Measurements from ENCODE around the gene ILDR1.

Gene ILDR1

DNA sequence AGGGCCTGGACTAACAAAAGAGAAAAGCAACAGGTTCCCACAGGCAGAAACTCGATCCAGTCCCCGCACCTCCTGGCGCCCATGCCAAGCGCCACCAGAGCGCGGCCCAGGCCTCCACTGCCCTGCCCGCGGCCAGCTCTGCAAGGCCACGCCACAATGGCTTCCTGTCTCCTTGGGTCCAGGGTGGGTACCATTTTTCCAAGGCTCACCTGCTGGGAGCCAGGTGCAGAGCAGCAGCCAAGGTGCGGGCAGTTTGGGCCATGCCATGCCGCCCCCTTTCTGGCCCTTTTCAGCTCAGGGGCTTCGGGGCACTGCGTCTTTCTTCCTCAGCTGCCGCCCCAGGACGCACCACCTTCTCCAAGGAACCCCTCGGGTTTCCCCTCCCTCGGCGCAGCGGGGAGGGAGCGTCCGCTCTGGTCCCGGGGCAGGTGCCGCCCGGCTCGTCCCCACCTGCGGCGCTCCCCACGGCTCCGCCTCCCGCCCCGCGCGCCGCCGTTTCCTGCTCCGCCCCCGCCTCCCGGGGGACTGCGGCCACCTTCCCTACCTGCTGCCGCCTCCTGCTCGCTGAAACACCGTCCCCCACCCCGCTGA, at the start of gene ILDR1:
Gene ILDR1, minus strand, starts transcription at position 437 of the 591 bp plus-strand sequence. Its CDS starts 170 bp downstream, at position 267.
- ChIA-PET POLR2A (no interaction called here), CTCF (no interaction called here)
- TF ChIP-seq CTBP1 (IDR thresholded peaks at IDR 0.05; ENCODE audit: borderline replicate concordance): no peak
- no peak for TF ChIP-seq TARDBP (IDR thresholded peaks at IDR 0.05)
- TF ChIP-seq SP1 (IDR thresholded peaks at IDR 0.05): no peak
- TF ChIP-seq HDGF (IDR thresholded peaks at IDR 0.05; ENCODE audit: borderline replicate concordance): no peak
- no peak for TF ChIP-seq FOXA1 (IDR thresholded peaks at IDR 0.05)
- TF ChIP-seq LEF1 (IDR thresholded peaks at IDR 0.05; ENCODE audit: borderline replicate concordance): no peak
- no peak for DNase-seq (ENCODE audit: extremely low spot score)

DNA sequence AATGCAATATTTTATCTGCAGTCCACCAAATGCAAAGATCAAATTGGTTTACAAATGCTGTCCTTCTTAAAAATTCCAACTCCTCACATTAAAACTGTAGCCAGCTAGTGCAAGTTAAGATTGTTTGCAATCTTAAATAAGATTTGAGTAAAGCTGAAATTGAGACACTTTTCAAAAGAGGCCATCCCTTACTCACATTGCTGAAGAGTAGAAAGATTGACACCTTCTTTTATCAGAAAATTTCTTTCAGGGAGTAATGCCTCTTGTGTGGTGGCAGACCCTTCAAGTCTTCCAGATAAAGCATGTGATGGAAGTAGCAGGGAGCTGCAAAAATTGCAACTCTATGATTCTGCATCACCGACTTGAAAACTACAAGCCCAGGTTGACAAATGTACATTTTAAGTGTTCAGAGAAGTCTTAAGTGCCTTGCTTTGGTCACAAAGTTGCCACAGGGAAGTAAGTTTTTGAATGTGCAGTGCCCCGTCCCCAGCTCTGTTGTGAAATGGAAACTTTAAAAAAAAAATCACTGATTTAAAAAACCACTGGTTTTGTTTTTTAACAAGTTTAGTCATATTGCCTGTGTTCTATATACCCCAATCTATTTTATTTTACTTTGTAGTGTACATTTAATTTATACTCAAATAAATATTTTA, 45.7 kb upstream of the ILDR1 start:
- TF ChIP-seq FOXA1 (IDR thresholded peaks at IDR 0.05) (no peak), ZNF384 (IDR thresholded peaks at IDR 0.05) (no peak), FOXK2 (IDR thresholded peaks at IDR 0.05) (no peak), TARDBP (IDR thresholded peaks at IDR 0.05) (no peak), HDGF (IDR thresholded peaks at IDR 0.05; ENCODE audit: borderline replicate concordance) (no peak), BHLHE40 (IDR thresholded peaks at IDR 0.05; ENCODE audit: borderline replicate concordance) (no peak), L3MBTL2 (conservative IDR thresholded peaks at IDR 0.05) (no peak), CTBP1 (IDR thresholded peaks at IDR 0.05; ENCODE audit: borderline replicate concordance) (no peak), ARNT (IDR thresholded peaks at IDR 0.05) (no peak), LEF1 (IDR thresholded peaks at IDR 0.05; ENCODE audit: borderline replicate concordance) (no peak), NFRKB (IDR thresholded peaks at IDR 0.05) (no peak), FOXM1 (IDR thresholded peaks at IDR 0.05; ENCODE audit: borderline replicate concordance) (no peak), ELF4 (IDR thresholded peaks at IDR 0.05) (no peak), SP1 (IDR thresholded peaks at IDR 0.05) (no peak), SUZ12 (IDR thresholded peaks at IDR 0.05) (no peak)
- TF ChIP-seq, protein P1, sequence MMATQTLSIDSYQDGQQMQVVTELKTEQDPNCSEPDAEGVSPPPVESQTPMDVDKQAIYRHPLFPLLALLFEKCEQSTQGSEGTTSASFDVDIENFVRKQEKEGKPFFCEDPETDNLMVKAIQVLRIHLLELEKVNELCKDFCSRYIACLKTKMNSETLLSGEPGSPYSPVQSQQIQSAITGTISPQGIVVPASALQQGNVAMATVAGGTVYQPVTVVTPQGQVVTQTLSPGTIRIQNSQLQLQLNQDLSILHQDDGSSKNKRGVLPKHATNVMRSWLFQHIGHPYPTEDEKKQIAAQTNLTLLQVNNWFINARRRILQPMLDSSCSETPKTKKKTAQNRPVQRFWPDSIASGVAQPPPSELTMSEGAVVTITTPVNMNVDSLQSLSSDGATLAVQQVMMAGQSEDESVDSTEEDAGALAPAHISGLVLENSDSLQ (IDR thresholded peaks at IDR 0.05): no peak
- no peak for DNase-seq (ENCODE audit: extremely low spot score)
- ChIA-PET CTCF (no interaction called here), POLR2A (no interaction called here)

DNA sequence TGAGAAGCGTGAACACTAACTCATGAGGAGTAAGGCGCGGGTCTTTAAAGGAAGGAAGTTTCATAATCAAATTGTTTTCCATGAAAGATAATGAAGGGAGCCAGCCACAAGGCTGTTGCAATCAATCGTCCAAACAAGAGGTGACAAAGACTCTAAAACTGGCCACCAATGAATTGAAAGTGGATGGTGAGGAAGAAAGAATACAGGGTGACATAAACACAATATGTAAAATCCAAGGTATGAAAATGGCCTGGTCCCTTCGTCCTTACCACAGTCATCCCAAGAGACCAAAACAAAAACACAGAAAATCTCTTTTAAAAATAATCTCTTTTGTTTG, 45.1 kb upstream of the ILDR1 start:
- DNase-seq (ENCODE audit: extremely low spot score): no peak
- POLR2A ChIA-PET: no interaction called here
- CTCF ChIA-PET: no interaction called here
- TF ChIP-seq ELF4 (IDR thresholded peaks at IDR 0.05): no peak
- no peak for TF ChIP-seq FOXK2 (IDR thresholded peaks at IDR 0.05)
- no peak for TF ChIP-seq LEF1 (IDR thresholded peaks at IDR 0.05; ENCODE audit: borderline replicate concordance)
- no peak for TF ChIP-seq BHLHE40 (IDR thresholded peaks at IDR 0.05; ENCODE audit: borderline replicate concordance)
- TF ChIP-seq ZNF384 (IDR thresholded peaks at IDR 0.05): no peak
- no peak for TF ChIP-seq NFRKB (IDR thresholded peaks at IDR 0.05)
- TF ChIP-seq SUZ12 (IDR thresholded peaks at IDR 0.05): no peak

DNA sequence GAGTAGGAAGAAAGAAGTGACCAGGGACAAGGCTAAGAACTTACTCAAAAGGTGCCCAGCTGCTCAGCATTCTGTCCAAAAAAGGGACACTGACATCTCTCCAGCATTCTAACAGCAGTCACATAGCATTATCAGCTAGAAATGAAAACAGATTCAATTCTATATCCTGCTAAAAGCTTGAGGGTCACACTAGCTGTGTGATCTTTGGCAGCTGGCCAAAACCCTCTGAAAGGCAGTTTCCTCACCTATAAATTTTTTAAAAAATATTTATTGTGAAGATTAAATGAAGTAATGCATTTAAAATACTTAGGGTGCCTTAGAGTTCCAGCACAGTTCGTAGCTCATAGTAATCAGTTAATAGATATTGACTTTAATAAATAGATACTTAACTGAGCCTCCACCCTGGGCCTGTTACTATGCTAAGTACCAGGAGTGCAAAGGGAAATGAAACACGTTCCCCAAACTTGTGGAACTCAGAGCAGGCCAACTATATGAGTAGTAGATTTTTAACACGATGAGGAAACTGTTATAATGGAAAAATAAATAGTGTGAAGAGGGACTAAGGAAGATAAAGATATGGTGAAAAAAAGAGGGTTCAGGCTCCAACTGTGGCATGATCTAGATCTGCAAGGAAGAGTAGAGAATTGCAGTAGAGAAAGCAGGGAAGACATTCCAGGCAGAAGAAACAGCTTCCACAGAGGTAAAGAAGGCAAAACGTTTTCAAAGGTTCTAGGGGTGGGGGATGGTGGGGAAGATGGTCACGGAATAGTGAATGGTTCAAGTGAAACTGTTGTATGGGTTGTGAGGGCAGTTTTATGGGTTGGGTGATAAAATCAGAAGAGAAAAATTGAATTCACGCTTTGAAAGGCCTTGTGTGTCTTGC, 44.5 kb upstream of the ILDR1 start:
- no peak for TF ChIP-seq TARDBP (IDR thresholded peaks at IDR 0.05)
- TF ChIP-seq HDGF (IDR thresholded peaks at IDR 0.05; ENCODE audit: borderline replicate concordance): no peak
- TF ChIP-seq ZNF384 (IDR thresholded peaks at IDR 0.05): no peak
- TF ChIP-seq, protein P1 (IDR thresholded peaks at IDR 0.05): no peak
- TF ChIP-seq FOXK2 (IDR thresholded peaks at IDR 0.05): no peak
- TF ChIP-seq SP1 (IDR thresholded peaks at IDR 0.05): no peak
- TF ChIP-seq NFRKB (IDR thresholded peaks at IDR 0.05): no peak
- no peak for TF ChIP-seq CTBP1 (IDR thresholded peaks at IDR 0.05; ENCODE audit: borderline replicate concordance)
- TF ChIP-seq FOXM1 (IDR thresholded peaks at IDR 0.05; ENCODE audit: borderline replicate concordance): no peak
- no peak for TF ChIP-seq L3MBTL2 (conservative IDR thresholded peaks at IDR 0.05)
- TF ChIP-seq BHLHE40 (IDR thresholded peaks at IDR 0.05; ENCODE audit: borderline replicate concordance): no peak
- no peak for TF ChIP-seq LEF1 (IDR thresholded peaks at IDR 0.05; ENCODE audit: borderline replicate concordance)
- TF ChIP-seq FOXA1 (IDR thresholded peaks at IDR 0.05): no peak
- TF ChIP-seq ELF4 (IDR thresholded peaks at IDR 0.05): no peak
- no peak for TF ChIP-seq SUZ12 (IDR thresholded peaks at IDR 0.05)
- no peak for TF ChIP-seq ARNT (IDR thresholded peaks at IDR 0.05)
- POLR2A ChIA-PET: no interaction called here
- CTCF ChIA-PET: no interaction called here
- no peak for DNase-seq (ENCODE audit: extremely low spot score)

DNA sequence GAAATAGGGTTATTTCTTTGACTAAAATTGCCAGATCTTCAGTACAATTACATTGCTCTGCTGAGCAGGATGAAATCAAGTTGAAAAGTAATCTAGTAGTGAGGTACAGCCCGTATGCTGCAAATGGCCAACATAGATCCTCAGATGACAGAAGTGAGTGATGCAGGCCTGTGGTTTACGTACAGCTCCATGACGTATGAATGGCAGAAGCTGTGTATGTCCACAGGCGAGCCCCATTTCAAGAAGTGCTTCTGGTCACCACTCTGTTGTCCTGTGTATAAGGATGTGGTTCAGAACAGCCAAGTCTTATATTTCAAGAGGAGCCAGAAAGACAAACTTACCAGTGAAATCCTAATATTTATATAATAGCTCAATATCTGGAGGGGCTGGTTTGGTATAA, 42.3 kb upstream of the ILDR1 start:
- POLR2A ChIA-PET: no interaction called here
- no peak for TF ChIP-seq ELF4 (IDR thresholded peaks at IDR 0.05)
- no peak for TF ChIP-seq HDGF (IDR thresholded peaks at IDR 0.05; ENCODE audit: borderline replicate concordance)
- no peak for TF ChIP-seq TARDBP (IDR thresholded peaks at IDR 0.05)
- no peak for TF ChIP-seq CTBP1 (IDR thresholded peaks at IDR 0.05; ENCODE audit: borderline replicate concordance)
- no peak for TF ChIP-seq L3MBTL2 (conservative IDR thresholded peaks at IDR 0.05)
- no peak for TF ChIP-seq FOXK2 (IDR thresholded peaks at IDR 0.05)
- no peak for TF ChIP-seq SUZ12 (IDR thresholded peaks at IDR 0.05)
- no peak for TF ChIP-seq ZNF384 (IDR thresholded peaks at IDR 0.05)
- no peak for TF ChIP-seq FOXA1 (IDR thresholded peaks at IDR 0.05)
- CTCF ChIA-PET: no interaction called here
- DNase-seq (ENCODE audit: extremely low spot score): no peak

DNA sequence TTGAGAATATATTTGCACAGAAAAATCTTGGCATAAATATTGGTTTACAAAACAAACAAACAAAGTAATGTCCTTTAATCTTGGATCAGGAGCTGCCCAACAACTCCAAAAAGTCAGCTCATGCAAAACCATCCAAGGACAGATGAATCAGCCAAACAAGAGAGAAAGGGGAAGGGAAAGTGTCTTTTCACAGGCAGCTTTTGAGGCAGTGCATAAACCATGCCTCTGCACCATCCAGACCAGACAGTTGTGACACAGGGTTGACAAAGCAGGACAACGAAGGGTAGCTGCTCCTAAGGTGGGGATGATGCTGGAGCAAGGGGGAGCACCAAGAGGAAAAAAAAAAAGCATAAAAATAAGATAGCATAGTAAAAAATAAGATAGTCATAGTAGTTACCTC, 41.9 kb upstream of the ILDR1 start:
- TF ChIP-seq TARDBP (IDR thresholded peaks at IDR 0.05) (no peak), L3MBTL2 (conservative IDR thresholded peaks at IDR 0.05) (no peak), ZNF384 (IDR thresholded peaks at IDR 0.05) (no peak)
- POLR2A ChIA-PET: no interaction called here
- CTCF ChIA-PET: no interaction called here
- DNase-seq (ENCODE audit: extremely low spot score): no peak

All from HEK293T (cell line).